HCEC 1CT (cell line): ENCODE results near the gene OAT.

Experiments
- DNase-seq: peaks from one replicate; pipeline ENCODE4 v3.0.0-alpha.2; 2017

The OAT gene

DNA sequence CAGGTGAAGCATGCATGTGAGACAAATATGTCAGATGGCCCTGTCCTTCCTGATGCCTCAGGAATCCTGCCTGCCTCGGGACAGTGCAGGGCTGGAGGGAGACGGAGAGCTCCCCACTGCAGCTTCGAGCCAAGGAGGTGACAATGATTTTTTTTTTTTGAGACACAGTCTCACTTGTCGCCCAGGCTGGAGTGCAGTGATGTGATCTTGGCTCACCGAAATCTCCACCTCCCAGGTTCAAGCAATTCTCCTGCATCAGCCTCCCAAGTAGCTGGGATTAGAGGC is 68.8 kb downstream of the OAT start:
- no peak for DNase-seq

DNA sequence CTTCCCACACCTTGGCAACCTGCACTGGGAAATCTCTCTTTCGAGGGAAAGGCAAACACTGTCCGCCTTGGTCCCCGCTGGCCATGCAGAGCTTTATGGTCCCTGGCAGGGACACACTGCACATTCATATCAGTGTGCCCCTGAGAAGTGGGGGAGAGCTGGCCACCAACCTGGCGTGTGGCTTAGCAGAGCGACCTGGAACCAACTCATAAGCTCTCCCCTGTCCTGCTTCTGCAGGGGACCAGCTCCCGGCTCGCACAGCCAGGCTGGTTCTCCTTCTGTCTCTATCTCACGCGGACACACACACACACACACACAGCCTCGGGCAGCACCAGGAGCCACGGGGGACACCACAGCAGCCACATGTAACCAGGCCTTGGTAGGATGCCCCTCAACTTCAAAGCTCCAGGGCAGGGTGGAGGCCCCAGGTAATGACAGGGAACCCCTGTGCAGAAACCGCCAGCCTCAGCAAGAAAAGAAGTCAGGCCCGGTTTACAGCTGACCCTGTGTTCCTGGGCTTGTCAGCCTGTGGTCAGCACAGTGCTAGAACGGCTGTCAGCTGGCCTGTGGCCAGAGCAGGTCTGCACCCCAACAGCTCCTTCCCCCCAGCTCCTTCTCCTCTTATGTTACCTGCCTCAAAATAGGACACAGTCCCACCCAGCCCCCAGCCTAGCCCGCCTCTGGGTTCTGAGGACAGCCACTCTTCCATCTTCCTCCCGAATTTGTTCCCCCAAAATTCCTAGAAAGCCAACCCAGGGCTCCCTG is 69.3 kb downstream of the OAT start:
- no peak for DNase-seq

DNA sequence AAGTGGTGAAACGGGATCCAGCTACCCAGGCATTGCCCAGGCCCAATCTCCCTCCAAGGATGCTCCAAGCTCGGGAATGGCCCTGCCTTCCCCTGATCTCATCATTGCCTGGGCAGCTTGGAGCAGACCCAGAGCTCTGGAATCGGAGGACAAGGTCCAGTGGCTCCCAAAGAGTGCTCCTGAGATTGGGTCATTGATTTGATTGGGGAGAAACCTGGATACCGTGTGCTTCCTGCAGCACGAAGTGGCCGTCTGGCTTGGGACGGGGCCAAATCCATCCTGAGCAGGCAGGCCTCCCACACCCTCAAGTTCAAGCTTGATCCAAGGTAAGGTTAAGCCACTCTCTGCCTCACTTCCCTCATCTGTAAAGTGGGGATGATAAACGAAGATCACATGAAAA is 69.9 kb downstream of the OAT start:
- no peak for DNase-seq

DNA sequence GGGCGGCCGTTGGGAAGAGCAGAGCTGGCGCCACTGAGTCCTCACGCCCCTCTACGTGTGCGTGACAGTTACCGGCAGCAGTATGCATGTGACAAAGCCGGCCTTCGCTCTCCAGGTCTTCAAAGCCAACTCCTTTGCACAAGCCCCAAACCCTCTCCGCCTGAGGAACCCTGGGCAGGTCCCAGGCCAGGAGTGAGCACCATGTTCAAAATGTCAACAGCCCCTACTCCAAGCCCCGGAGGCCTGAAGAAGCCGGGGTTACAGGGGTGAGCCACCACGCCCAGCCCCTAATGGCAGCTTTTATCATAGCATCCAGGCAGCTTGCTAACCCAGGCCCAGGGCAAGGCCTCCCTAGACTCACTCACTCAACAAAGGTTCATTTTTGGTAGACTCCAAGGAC is 70.8 kb downstream of the OAT start:
- no peak for DNase-seq
